ENCODE measurements around the gene CAMTA1.

CAMTA1 gene

GRCh38 chr1:7657287-7658016 lies 872.2 kb downstream of the CAMTA1 start:
- no peak for DNase-seq

DNA sequence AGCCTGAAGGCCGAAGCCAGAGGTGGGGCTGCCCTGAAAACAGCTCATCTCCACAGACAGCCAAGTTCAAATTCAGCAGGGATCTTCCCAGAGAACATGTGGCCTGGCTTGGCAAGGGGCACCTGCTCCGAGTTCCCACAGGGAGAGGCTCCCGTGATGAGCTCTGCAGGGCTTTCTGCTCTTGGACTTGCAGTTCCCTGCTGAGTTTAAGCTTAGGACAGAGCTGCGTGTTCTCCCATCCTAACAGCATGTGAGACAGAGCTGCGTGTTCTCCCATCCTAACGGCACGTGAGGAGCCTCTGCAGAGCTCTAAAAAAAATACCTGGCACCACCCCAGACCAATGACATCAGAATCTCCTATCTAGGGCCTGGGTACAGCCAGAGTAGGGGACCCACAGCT lies 872.8 kb downstream of the CAMTA1 start:
- DNase-seq: no peak

DNA sequence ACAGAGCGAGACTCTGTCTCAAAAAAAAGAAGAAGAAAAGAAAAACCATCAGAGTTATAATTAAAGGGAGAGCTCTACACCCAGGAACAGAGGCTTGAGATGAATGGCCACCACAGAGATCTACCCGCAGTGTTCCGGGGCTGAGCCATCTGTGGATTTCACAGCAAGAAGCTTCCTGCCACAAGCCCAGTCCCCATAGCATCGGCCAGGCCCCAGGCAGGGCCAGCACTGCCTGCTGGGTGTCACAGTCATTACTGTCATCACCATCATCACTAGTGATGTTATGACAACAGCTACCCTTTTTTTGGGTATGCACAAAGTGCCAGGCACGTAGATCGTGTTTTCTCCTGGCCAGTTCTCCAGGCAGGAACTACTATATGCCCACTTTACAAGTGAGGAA lies 874.3 kb downstream of the CAMTA1 start:
- DNase-seq: no peak

- DNase-seq: no peak
Measured at GRCh38 chr1:7663451-7664146, 878.3 kb downstream of the CAMTA1 start.

- no peak for DNase-seq
Measured at GRCh38 chr1:7664147-7664892, 879.1 kb downstream of the CAMTA1 start.

- DNase-seq: no peak
Measured at GRCh38 chr1:7664893-7665250, 879.6 kb downstream of the CAMTA1 start.

- DNase-seq: no peak
Measured at GRCh38 chr1:7666249-7666648, 881.0 kb downstream of the CAMTA1 start.

- no peak for DNase-seq
Measured at GRCh38 chr1:7667159-7667558, 881.9 kb downstream of the CAMTA1 start.

DNA sequence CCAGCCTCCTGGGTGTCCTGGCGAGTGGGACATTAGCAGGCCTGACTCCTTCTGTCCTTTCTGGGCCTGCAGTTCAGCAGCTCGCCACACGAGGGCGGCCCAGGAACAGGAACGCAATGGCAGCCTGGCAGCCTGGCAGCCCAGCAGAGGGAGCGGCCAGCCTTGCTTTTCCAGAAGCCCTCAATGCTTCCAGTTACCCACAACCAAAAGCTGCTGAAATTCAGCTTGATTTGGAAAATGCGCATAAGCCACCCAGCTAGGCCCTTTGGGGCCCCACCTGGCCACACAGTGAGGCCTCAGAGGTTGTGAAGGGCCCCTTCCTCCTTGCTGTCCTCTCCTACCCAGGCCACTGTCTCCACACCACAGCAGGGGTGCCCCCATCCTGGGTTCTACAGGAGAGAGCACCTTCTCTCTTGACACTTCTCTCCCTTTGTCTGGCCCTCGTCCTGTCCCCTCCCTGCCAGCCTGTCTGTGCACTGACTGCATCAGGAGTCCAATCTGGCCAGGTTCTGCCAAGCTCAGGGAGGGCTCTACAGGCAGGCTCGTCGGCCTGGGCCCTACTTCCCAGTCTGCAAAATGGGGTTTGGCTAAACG lies 882.5 kb downstream of the CAMTA1 start:
- DNase-seq: peak; percentile 68

DNA sequence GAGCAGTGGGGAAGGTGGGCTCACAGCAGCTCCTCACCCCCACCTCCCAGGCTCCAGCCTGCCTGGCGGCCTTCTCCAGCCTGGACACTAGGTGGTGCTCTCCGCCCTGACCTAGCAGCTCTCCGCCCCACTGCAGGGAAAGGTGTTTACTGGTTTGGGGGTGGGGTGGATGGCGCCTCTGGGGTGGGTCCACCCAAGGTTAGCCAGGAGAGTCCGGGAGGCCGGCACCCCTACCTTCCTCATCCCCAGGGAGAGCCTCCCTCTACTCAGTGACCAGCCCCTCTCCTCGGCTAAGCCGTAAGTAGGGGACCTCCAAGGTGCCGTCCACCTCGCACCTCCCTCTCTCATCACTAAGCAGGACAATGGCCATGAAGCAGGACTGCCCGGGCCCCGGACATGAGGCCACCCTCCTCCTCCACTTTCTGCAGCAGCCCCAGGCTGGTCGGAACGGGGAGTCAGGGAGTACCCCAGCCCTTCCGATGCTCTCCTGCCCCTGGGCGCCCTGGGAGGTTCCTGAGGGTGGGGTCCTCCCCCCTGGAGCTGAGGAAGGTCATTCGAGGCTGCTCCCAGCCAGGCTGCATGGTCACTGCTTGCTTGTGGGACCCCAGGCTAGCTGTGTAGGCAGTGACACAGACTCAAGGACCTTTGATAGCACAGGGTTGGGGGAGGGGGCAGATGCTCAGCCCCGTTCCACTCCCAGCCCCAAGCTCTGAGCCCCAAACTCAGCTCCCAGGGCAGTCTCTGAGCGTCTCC lies 884.5 kb downstream of the CAMTA1 start:
- DNase-seq: peak; percentile 13

- DNase-seq: no peak
Measured at GRCh38 chr1:7670334-7671145, 885.3 kb downstream of the CAMTA1 start.

DNA sequence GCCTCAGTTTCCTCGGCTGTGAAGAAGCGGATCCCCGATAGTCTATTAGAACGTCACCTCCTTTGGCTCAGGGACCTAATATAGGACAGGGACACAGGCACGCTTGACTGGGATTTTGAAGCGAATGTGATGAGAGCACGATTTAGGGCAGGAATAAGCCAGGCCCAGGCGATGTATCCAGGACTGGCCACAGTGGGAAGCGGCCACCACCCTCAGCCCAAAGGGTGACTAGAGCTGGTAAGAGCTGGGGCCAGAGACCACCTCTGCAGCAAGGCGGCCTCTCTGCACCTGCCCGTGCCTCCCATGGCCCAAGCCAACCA lies 885.9 kb downstream of the CAMTA1 start:
- DNase-seq: no peak

- no peak for DNase-seq
Measured at GRCh38 chr1:7671676-7672075, 886.4 kb downstream of the CAMTA1 start.

GRCh38 chr1:7672864-7673263 lies 887.6 kb downstream of the CAMTA1 start:
- no peak for DNase-seq

GRCh38 chr1:7674972-7675371 lies 889.7 kb downstream of the CAMTA1 start:
- no peak for DNase-seq

GRCh38 chr1:7675431-7676273 lies 890.4 kb downstream of the CAMTA1 start:
- DNase-seq: no peak

DNA sequence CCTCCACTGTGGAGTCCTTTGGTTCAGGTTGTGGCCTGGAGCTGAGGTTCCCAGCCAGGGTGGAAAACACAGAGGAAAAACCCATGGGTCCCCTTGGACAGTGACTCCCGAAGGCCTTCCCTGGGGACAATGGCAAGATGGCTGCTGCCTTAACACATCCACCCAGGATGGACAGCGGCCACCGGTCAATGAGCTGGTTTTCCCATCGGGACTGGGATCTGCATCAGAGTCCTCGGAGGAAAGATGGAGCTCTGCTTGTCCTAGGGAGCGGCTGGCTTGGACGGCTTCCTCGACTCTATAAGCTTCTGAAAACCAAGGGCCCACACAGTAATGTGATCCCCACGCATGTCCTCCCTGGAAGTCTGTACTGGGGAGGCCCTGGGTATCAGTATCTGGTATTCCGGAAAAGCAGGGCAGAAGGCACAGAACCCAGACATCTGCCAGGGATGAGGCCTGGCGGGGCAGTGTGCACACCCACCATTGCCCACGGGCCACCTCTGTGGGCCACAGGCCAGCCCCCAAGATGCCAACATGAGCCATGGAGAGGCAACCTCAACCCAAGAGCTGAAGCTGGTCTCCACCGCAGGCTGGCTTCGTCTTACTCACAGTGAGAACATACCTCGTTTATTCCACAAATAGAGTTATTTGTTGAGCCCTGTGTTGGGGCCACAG lies 891.2 kb downstream of the CAMTA1 start:
- no peak for DNase-seq

DNA sequence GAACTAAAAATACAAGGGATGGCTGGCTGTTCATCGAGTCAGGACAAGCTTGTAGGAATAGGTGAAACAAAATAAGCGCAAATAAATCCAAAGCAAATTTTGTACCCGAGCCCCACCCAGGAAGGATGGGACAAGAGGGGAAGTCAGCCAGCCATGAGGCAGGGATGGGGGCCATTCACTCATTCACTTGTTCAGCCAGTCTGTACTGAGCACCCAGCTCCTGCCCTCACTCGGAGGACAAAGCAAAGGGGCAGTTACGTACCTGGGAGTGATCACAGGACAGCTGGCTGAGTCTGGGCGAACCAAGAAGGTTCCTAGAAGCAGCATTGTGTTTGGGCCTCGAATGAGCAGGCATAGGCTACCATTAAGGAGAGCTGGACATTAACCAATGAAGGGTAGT lies 891.9 kb downstream of the CAMTA1 start:
- DNase-seq: no peak

DNA sequence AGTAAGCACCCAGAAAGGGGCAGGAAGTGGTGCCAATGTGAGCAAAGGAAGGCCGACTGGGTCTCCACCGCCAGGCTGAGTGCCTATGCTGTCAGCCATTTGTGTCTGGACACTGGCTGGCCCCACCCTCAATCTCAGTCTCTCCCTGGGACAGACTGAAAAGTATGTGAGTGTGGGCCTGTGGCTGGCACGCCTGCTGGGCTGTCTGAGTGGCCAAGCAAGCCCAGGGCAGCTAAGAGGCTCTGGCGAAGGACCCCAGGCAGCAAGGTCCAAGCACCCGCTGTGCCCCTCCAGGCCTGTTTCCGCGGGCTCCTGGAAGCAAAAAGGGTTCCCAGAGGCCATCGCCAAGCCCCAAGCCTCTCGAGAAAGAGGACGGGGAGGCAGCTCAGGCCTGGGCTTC lies 892.6 kb downstream of the CAMTA1 start:
- DNase-seq: no peak

GRCh38 chr1:7678491-7679158 lies 893.4 kb downstream of the CAMTA1 start:
- DNase-seq: no peak

Data from GDM1 (cell line).